ENCODE measurements around the gene PLEKHD1.
A peak's percentile ranks its signal among the peaks of the same experiment; 100 is the strongest.

- TF ChIP-seq FOSL1 (IDR thresholded peaks at IDR 0.05; ENCODE audit: low read depth) (no peak), ZFX (IDR thresholded peaks at IDR 0.05) (no peak), EGR1 (IDR thresholded peaks at IDR 0.05; ENCODE audit: low read depth) (peak; percentile 51; the same call in 1 of the 2 replicates), CTCF (IDR thresholded peaks at IDR 0.05 in 2 of 3, conservative IDR thresholded peaks at IDR 0.05 in 1 of 3; ENCODE audit: borderline replicate concordance in 1 of 3, insufficient read depth in 1 of 3, low read depth in 2 of 3, low read length in 2 of 3) (peak; percentile 73 to 85 (median 80); a peak in 5 of 6 replicates), POLR2AphosphoS5 (IDR thresholded peaks at IDR 0.05; ENCODE audit: low read depth, low read length) (no peak), EZH2 (IDR thresholded peaks at IDR 0.05) (no peak), ZNF274 (IDR thresholded peaks at IDR 0.05; ENCODE audit: low read depth, low read length) (no peak), ELF1 (IDR thresholded peaks at IDR 0.05; ENCODE audit: borderline replicate concordance, low read depth) (no peak)
Observed at GRCh38 chr14:69535230-69535848, 50.8 kb downstream of the PLEKHD1 start.

Measured in HCT116 (cell line).